NT2/D1 (cell line): ENCODE measurements around the gene KCTD15.

Source experiments
- SUZ12 ChIP-seq: IDR thresholded peaks from 2 replicates; pipeline ENCODE4 v1.6.1; 2011; ENCODE audit not compliant: insufficient read length, insufficient read depth; ENCODE audit errors: extremely low read depth
- YY1 ChIP-seq: IDR thresholded peaks from 2 replicates; pipeline ENCODE4 v1.6.1; 2011; ENCODE audit not compliant: insufficient read length, insufficient read depth
- ZNF274 ChIP-seq: IDR thresholded peaks from 2 replicates; pipeline ENCODE4 v1.6.1; 2011; ENCODE audit warnings: mild to moderate bottlenecking, low read depth, low read length

- no peak for TF ChIP-seq ZNF274
- no peak for TF ChIP-seq SUZ12
- TF ChIP-seq YY1 = no peak
These were observed 19.3 kb upstream of the KCTD15 start for GRCh38 chr19:33777351-33777750.
